ENCODE data around the gene KIF5A.

KIF5A gene

DNA sequence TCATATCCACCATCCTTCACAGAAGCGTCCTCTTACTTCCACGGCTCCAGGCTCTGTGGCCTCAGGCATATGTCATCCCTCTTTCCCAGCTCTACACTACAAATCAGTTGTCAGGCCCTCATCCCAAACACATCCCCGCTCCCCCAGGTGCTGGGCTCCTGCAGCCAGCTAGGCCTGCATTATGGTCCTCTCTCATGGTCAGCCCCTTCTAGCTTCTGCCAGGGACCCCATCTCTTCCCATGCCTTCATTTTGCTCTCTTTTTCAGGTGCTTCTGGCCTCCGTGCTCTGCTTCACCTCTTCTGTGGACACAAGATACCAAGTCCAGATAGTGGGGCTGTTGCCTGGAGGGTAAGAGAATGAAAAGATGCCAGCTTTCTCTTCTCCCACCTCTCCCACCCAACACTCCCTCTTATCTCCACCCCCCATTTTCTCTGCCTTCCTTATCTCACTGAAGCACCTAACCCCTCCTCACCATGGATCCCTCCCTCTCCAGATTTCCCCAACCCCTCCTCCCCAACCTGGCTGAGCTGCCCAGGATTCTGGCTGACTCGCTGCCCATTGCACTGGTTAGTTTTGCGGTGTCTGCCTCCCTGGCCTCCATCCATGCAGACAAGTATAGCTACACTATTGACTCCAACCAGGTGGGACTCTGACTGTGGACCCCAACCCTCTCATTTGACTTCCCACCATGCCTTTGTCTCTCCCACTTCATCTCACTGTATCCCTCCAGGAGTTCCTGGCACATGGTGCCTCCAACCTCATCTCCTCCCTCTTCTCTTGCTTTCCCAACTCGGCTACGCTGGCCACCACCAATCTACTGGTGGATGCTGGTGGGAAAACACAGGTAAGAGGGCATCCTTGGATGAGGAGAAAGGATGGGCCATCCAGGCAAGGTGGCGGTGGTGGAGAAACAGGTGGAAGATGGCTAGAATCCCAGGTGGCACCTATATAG is 72.7 kb downstream of the KIF5A start:
- no peak for DNase-seq

DNA sequence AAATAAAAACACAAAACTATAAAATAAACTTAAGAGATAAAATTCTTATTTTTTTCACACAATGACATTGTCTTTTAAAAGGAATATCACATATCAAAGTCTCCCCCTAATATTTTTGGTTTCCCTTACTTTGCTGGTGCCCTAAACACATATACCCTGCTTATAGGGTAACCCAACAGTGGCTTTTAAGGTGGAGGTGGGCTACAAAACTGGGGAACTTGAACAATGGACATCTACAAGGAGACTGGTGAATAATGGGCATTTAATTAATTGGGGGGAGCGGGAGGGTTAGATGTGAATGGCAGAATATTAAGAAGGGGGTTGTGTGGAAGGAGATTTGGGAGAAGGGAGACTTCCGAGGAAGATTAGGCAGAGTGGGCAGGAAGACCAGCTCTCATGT is 73.5 kb downstream of the KIF5A start:
- DNase-seq = no peak

DNA sequence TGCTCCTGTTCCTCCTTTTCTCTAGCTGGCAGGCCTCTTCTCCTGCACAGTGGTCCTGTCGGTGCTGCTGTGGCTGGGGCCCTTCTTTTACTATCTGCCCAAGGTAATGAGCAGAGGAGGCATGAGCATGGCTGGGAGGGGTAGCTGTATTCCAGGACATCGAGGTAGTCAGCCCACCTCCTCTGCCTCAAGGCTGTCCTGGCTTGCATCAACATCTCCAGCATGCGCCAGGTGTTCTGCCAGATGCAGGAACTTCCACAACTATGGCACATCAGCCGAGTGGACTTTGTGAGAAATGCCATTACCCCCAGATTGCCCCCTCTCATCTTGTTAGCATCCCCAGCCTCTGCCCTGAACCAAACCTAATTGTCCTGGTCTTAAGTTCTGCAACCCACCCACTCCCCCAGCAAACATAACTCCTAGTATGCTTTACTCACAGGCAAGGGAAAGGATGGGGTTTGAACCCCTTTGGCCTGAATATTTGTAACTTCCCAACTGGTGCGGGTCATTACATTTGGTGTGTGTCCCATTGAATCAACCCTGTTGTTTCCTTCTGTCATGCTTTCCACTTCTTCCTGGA is 74.1 kb downstream of the KIF5A start:
- no peak for DNase-seq

- DNase-seq = no peak
Measured at GRCh38 chr12:57624441-57625220, 74.8 kb downstream of the KIF5A start.

- DNase-seq = no peak
Measured at GRCh38 chr12:57625261-57626032, 75.6 kb downstream of the KIF5A start.

DNA sequence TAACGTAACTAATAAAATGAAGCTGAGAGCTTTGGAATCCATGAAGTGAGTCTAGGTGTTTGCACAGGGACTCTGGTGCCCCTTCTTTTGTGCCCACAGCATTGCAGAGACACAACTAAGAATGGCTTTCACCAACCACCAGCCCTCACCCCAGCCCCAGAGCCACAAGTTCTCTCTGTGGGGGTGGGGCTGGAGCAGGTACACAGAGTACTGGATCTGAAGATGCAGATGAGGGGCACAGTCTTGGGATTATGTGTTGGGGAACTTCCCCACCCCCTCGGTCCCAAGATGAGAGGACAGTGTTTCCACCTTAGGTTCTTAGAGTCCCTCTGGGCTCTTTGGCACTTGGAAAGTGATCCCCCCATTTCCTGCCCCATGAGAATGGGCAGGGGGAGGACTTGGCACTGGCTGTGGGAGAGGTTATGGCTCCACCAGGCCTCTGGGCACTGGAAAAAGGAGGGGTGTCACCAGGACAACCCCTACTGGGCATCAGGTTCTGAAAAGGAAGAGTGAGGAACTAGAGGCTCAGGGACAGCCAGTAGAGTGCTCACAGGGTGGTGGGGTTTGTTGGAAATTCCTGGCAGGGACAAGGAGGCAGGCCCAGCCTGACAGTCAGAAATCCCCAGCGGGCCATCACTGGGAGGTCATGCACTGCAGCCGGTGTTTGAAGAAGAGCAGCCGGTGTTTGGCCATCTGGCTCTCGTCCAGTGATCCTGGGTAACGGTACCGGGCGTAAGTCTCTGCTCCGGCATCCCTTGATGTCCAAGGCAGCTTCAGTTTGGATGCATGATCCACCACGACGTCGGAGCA is 76.5 kb downstream of the KIF5A start:
- DNase-seq = no peak

GRCh38 chr12:57626921-57627445 is 77.1 kb downstream of the KIF5A start:
- no peak for DNase-seq

DNA sequence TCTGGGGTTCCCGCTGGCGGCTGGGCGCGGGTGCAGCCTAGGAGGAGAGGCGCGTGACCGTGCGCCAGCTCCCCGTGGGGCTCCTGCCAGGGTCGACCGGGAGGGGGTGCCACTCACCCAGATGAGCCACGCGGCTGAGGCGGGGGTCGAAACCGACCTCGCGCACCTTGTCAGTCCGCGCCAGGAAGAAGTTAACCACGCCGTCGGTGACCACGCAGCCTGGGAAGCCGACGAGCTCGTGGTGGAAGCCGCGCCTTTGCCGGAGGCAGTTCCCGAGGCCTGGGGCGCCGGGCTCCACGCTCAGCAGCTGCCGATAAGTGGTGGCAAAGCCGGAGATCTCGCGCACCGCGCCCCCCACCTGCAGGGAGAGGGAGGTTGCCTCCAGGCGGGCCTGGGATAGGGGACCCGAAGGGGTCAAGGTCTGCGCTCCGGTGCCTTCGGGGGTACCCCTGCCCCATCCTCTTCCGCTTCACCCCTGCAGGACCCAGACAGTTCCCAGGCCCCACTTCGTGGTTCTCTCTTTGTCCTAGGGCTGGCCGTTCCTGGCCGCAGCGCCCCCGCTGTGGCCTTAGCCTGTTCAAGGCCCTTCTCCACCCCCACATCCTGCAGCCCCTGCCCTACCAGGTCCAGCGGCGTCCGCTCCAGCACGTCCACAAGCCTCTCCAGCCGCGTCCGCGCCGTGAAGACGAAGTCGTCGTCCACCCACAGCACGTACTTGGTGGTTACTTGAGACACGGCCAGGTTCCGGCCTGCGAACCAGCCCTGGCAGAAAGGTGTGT is 77.8 kb downstream of the KIF5A start:
- no peak for DNase-seq

DNA sequence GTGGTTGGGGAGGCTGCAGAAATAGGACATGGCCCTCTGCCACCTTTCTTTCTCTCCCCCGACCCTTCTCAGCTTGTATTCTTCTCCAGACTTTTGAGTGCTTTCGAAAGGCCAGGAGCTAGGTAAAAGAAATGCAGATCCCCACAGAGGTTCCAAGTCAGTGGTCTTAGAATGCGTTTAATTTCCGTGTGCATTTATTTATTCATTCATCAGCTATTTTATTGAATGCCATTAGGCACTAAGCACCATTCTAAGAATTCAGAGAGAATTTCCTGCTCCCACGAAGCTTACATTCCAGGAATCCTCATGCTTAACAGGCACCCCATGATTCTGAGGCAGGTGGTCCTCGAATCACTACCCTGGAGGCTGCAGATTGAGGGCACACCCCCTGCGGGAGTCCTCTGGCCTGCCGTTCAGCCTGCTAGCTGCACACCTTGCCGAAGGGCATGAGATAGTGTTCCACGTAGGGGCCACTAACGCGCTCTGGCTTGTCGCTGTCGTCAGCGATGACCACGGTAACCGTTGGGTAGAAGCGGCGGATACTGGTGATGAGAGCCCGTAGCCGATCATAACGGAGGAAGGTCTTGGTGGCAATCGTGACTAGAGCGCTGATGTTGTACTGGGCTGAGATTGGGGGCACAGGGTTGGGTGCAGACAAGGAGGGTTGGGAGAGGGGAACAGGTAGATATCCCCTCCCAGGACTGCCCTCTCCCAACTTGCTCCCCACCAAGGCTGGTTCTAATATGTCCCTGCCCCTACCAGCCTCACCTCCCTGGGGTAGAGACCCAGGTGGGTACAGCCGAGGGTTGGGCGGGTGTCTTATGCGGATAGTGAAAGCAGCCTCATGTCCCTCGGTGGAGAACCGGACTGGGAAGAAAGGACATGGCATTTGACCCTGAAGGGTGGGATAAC is 78.7 kb downstream of the KIF5A start:
- no peak for DNase-seq

DNA sequence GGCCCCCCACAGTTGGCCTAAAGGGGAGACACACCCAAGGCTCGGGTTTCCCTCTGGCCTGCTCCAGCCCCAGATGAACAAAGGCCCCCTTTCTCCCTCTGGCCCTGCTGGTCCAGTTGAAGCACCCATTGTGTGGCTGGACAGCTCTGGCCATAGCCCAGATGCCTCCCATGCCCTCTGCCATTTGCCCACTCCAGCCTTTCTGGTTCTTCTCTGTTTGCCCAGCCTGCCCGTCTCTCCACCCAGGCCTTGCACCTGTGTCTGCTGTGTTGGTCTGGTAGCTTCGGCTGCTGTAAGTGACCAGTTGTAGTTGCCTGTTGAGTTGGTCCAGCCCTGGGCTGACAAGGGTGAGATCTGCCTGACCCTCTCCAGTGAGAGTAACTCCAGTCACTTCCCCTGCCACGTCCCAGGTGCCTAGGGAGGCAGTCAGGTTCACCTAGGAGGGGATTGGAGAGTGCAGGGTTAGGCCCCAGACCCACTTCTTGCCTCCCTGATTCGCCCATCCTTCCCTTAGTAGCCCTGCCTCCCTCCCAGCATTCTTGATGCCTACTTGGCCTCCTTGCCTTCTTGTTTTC is 80.1 kb downstream of the KIF5A start:
- DNase-seq = no peak

DNA sequence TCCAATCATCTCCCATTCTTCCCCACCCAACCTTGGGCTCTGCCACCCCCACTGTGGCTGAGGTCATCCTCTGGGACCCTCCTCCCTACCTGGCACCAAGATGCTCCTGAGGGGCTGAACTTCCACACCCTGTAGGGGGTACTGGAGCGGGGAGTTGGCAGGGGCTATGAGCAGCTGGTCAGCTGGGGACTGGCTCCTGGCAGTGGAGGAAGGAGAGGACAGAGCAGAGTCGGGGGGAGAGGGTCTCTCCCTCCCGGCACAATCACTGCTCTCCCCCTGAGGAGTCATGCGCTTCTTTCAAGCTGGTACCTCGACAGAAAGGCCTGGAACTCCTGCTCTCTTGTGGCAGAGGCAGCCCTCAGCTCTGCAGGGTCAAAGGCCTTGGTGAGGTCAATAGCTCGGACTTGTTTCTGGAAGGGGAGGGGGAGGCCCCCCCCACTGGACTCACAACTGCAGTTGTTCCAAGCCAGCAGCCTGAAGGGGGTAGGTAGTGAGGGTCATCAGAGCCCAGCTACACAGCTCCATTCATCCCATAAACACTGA is 81.1 kb downstream of the KIF5A start:
- DNase-seq = no peak

- no peak for DNase-seq
Measured at GRCh38 chr12:57631566-57632072, 81.8 kb downstream of the KIF5A start.

- no peak for DNase-seq
Measured at GRCh38 chr12:57632073-57632957, 82.5 kb downstream of the KIF5A start.

DNA sequence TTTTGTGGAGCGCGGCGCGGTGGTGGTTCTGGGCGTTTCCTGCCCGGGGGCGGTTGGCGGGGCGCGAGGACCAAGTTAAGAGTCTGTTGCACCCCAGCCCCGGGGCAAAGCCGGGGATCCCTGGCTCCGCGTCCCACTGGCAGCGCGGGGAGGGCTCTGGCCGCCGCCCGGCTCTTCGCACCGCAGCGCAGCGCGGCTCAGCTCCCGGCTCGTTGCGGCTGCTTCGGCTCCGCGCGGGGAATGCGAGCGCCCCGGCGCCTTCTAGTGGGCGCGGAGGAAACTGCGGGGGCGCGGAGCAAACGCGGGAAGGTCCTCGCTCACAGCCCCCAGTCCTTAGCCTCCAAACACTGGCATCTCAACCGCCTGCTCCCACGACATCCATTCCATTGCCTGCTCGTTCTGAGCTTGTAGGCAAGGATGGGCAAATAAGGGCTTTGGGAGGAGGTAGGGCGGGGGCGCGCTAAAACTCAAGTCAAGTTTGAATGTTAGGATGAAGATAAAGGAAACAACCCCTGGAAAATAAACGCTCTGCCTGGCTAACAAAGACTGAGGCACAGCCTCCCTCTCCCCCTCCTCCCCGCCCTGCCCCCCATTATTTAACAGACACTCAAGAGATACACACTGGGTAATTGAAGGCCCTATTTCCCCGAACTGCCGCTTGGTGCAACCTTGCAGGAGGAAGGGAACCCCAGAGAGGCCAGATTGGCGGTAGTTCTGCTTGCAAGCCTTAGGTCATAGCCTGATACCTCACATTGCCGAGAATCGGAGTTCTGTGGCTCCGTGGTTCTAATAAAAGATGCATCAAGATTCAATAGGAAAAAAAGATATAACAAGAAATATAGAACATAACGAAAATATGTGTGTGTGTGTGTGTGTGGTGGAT is 83.4 kb downstream of the KIF5A start, which contains the start of gene B4GALNT1:
Gene B4GALNT1, minus strand, starts transcription at position 244 of the 883 bp plus-strand sequence. CDS start 1,069 bp downstream, outside the sequence.
- DNase-seq = peak; percentile 48
